PFSK-1 (cell line): ENCODE measurements around the gene IQGAP1.

Experiments
- FOXP2 ChIP-seq: optimal IDR thresholded peaks from 2 replicates; pipeline ENCODE3; 2011; ENCODE audit warnings: borderline replicate concordance, control low read depth, inconsistent platforms; ENCODE audit not compliant: insufficient read depth; ENCODE audit errors: extremely low read length, extremely low read depth
- POLR2AphosphoS5 ChIP-seq: IDR thresholded peaks from 2 replicates; pipeline ENCODE4 v1.6.1; 2012; ENCODE audit warnings: low read depth, mild to moderate bottlenecking, control low read depth, low read length, moderate library complexity
- REST ChIP-seq, 2 experiments: IDR thresholded peaks; 2 replicates each; pipeline versions ENCODE4 v1.6.1 to v1.8.0; 2011 to 2012; ENCODE audit warnings: low read depth in 2 of 2, low read length in 2 of 2, control low read depth in 1 of 2, inconsistent platforms in 1 of 2, mild to moderate bottlenecking in 1 of 2, moderate library complexity in 1 of 2; ENCODE audit not compliant: insufficient read depth in 1 of 2
- SIN3A ChIP-seq: IDR thresholded peaks from 2 replicates; pipeline ENCODE4 v1.6.1; 2012; ENCODE audit warnings: mild to moderate bottlenecking, low read length, moderate library complexity, borderline replicate concordance; ENCODE audit not compliant: insufficient read depth
- TAF1 ChIP-seq: IDR thresholded peaks from 2 replicates; pipeline ENCODE4 v1.6.1; 2012; ENCODE audit warnings: low read length, control low read depth, borderline replicate concordance; ENCODE audit not compliant: insufficient read depth

- TF ChIP-seq POLR2AphosphoS5 (no peak), REST (IDR thresholded peaks at IDR 0.05; ENCODE audit: insufficient read depth in 1 of 2, low read depth in 2 of 2, low read length in 2 of 2) (no peak), TAF1 (no peak), SIN3A (no peak), FOXP2 (no peak)
Measured at GRCh38 chr15:90436952-90437351, 48.9 kb downstream of the IQGAP1 start.
